SK-N-SH treated with all-trans-retinoic acid at 6 μM for 48 hours (cell line): ENCODE data around the gene AGAP5.
"Not testable (repeated sequence)": the region's sequence is repeated elsewhere in the genome, so short reads cannot be mapped to it uniquely, and the experiment has no call there.

ENCODE experiments used
- ARNTL ChIP-seq: fragments of 450-650 bp; formaldehyde crosslinking; IDR thresholded peaks from 2 replicates; pipeline ENCODE4 v1.5.0; 2020; ENCODE audit warnings: low read depth, mild to moderate bottlenecking, moderate library complexity, borderline replicate concordance
- CREB5 ChIP-seq: fragments of 250-450 bp; sonication (Bioruptor Pico); IDR thresholded peaks from 2 replicates; pipeline ENCODE4 v1.5.1; 2020; ENCODE audit warnings: low read depth, mild to moderate bottlenecking, moderate library complexity
- PPARA ChIP-seq: fragments of 250-450 bp; sonication (Bioruptor Pico); IDR thresholded peaks from 2 replicates; pipeline ENCODE4 v1.5.0; 2020; ENCODE audit warnings: mild to moderate bottlenecking, borderline replicate concordance
- ZFP30 ChIP-seq: fragments of 450-650 bp; formaldehyde crosslinking; IDR thresholded peaks from 2 replicates; pipeline ENCODE4 v1.5.0; 2022; ENCODE audit warnings: mild to moderate bottlenecking, moderate library complexity
- ZNF8 ChIP-seq: fragments of 450-650 bp; formaldehyde crosslinking; IDR thresholded peaks from 2 replicates; pipeline ENCODE4 v1.5.0; 2020; ENCODE audit warnings: mild to moderate bottlenecking, moderate library complexity
- TF ChIP-seq, protein P1 (sequence below): fragments of 250-450 bp; sonication (Bioruptor Pico); IDR thresholded peaks from 2 replicates; pipeline ENCODE4 v1.8.0; 2020; ENCODE audit warnings: mild to moderate bottlenecking, moderate library complexity, borderline replicate concordance

DNA sequence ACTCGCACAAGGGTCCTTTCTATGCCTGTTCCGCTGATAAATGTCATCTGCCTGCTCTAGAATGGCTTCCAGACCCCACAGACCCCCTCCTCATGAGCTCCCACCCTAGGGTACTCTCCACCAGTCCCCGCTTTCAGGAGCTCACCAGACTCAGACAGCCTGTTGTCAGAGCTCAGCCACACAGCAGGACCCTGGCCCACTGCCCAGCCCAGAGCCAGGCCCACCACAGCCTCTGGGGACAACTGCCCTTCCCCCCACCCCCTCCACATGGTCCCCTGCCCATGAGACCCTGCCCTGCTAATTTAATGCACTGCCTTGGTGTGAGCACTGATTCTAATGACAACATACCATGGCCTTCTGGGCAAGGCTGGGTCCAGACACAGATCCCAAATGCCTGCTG is 32.3 kb downstream of the AGAP5 start:
- TF ChIP-seq ZNF8; ZFP30; ARNTL (CRISPR knock-in tag); PPARA (CRISPR knock-in tag); CREB5: not testable (repeated sequence)
- TF ChIP-seq, protein P1, sequence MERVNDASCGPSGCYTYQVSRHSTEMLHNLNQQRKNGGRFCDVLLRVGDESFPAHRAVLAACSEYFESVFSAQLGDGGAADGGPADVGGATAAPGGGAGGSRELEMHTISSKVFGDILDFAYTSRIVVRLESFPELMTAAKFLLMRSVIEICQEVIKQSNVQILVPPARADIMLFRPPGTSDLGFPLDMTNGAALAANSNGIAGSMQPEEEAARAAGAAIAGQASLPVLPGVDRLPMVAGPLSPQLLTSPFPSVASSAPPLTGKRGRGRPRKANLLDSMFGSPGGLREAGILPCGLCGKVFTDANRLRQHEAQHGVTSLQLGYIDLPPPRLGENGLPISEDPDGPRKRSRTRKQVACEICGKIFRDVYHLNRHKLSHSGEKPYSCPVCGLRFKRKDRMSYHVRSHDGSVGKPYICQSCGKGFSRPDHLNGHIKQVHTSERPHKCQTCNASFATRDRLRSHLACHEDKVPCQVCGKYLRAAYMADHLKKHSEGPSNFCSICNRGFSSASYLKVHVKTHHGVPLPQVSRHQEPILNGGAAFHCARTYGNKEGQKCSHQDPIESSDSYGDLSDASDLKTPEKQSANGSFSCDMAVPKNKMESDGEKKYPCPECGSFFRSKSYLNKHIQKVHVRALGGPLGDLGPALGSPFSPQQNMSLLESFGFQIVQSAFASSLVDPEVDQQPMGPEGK (CRISPR knock-in tag) = not testable (repeated sequence)
